ENCODE data around the gene RAB36.

The RAB36 gene

GRCh38 chr22:23123804-23124254 is 21.4 kb upstream of the RAB36 start:
- no peak for TF ChIP-seq TEAD4 (IDR thresholded peaks at IDR 0.05)

GRCh38 chr22:23124611-23125511 is 20.4 kb upstream of the RAB36 start:
- TF ChIP-seq TEAD4 (IDR thresholded peaks at IDR 0.05) = no peak
- TF ChIP-seq FOXM1 (IDR thresholded peaks at IDR 0.05; ENCODE audit: borderline replicate concordance, low read depth) = no peak
- no peak for TF ChIP-seq CREB1 (IDR thresholded peaks at IDR 0.05; ENCODE audit: low read depth)
- TF ChIP-seq CEBPB (IDR thresholded peaks at IDR 0.05) = no peak
- no peak for TF ChIP-seq REST (IDR thresholded peaks at IDR 0.05; ENCODE audit: low read depth)
- TF ChIP-seq, protein P1, sequence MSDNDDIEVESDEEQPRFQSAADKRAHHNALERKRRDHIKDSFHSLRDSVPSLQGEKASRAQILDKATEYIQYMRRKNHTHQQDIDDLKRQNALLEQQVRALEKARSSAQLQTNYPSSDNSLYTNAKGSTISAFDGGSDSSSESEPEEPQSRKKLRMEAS (IDR thresholded peaks at IDR 0.05) = no peak
- no peak for TF ChIP-seq ZBTB7A (IDR thresholded peaks at IDR 0.05; ENCODE audit: low read depth)
- no peak for TF ChIP-seq TAF1 (IDR thresholded peaks at IDR 0.05; ENCODE audit: low read depth)
- no peak for TF ChIP-seq NFIC (IDR thresholded peaks at IDR 0.05)
- no peak for TF ChIP-seq TCF12 (IDR thresholded peaks at IDR 0.05; ENCODE audit: low read depth)
- TF ChIP-seq, protein P2, sequence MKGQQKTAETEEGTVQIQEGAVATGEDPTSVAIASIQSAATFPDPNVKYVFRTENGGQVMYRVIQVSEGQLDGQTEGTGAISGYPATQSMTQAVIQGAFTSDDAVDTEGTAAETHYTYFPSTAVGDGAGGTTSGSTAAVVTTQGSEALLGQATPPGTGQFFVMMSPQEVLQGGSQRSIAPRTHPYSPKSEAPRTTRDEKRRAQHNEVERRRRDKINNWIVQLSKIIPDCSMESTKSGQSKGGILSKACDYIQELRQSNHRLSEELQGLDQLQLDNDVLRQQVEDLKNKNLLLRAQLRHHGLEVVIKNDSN (IDR thresholded peaks at IDR 0.05) = no peak
- no peak for TF ChIP-seq EGR1 (IDR thresholded peaks at IDR 0.05)
- no peak for TF ChIP-seq YY1 (IDR thresholded peaks at IDR 0.05; ENCODE audit: low read depth)
- no peak for TF ChIP-seq RAD21 (IDR thresholded peaks at IDR 0.05; ENCODE audit: low read depth)
- TF ChIP-seq EP300 (IDR thresholded peaks at IDR 0.05; ENCODE audit: borderline replicate concordance) = no peak

DNA sequence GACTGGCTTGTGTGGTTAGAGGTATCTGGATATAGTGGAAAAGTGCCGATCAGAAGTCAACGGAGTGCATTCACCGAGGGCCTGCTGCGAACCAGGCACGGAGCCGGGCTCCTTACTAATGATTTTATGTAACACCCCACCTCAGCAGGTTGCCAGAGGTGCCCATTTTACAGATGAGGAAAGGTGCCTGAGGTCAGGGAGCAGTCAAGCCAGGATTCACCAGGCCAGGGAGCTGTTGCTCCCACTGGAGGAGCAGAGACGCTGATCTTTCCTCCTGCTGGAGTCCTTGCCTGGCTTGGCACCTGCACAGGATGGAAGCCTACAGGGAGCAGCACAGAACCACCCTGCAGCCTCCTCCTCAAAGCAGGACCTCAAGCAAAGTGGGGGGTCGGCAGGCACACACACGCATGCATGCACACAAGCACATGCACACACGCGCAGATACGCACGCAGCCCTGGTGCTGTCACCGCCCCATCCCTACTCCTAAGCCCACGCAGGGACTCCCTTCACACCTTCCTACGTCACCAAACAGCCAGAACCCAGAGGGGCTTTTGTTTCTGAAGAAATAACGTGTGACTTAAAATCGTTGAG is 19.7 kb upstream of the RAB36 start:
- TF ChIP-seq ZBTB7A (IDR thresholded peaks at IDR 0.05; ENCODE audit: low read depth) (no peak), FOXM1 (IDR thresholded peaks at IDR 0.05; ENCODE audit: borderline replicate concordance, low read depth) (no peak), TEAD4 (IDR thresholded peaks at IDR 0.05) (no peak), TAF1 (IDR thresholded peaks at IDR 0.05; ENCODE audit: low read depth) (no peak), CREB1 (IDR thresholded peaks at IDR 0.05; ENCODE audit: low read depth) (no peak)
- TF ChIP-seq, protein P2 (IDR thresholded peaks at IDR 0.05) = no peak

- TF ChIP-seq TCF12 (IDR thresholded peaks at IDR 0.05; ENCODE audit: low read depth) (no peak), CEBPB (IDR thresholded peaks at IDR 0.05) (no peak), NFIC (IDR thresholded peaks at IDR 0.05) (peak; percentile 45; the same call in 1 of the 2 replicates), REST (IDR thresholded peaks at IDR 0.05; ENCODE audit: low read depth) (no peak)
- TF ChIP-seq, protein P2 (IDR thresholded peaks at IDR 0.05) = peak; percentile 35; the same call in 1 of the 2 replicates
Observed at GRCh38 chr22:23126165-23127054, 18.9 kb upstream of the RAB36 start.

DNA sequence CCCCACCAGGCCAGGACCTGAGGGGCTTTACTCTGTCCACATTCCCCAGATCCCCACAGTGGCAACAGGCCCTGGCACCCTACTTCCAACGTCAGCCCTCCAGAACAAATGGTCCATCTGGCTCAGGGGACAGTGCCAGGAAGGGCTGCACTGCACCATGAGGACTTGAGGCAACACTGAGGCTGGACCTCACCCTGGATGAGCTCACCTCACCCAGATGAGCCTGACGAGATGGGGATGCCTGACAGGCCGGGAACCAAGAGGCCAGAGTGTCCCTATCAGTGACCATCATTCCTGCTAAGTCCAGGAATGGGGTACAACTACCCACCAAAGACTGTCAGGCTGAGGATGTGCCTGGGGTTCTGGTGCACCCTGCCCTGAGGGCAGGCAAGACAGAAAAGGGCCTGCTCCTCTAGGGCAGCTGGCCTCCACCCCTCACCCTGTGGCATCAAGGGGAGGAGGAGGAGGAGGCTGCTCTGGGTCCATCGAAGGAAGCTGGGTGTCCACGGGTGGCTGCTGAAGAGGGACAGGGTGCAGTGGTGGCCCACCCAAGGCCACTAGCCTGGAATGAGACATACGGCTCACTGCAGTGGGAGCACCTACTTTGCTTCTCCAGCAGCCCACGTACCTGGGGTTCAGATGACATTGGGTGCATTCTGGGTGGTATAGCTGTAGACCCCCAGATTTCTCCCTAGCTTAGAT is 18.1 kb upstream of the RAB36 start:
- no peak for TF ChIP-seq YY1 (IDR thresholded peaks at IDR 0.05; ENCODE audit: low read depth)
- TF ChIP-seq TCF12 (IDR thresholded peaks at IDR 0.05; ENCODE audit: low read depth) = no peak
- TF ChIP-seq TEAD4 (IDR thresholded peaks at IDR 0.05) = no peak
- TF ChIP-seq ZBTB7A (IDR thresholded peaks at IDR 0.05; ENCODE audit: low read depth) = no peak
- no peak for TF ChIP-seq REST (IDR thresholded peaks at IDR 0.05; ENCODE audit: low read depth)
- no peak for TF ChIP-seq CEBPB (IDR thresholded peaks at IDR 0.05)
- TF ChIP-seq CREB1 (IDR thresholded peaks at IDR 0.05; ENCODE audit: low read depth) = no peak
- TF ChIP-seq EP300 (IDR thresholded peaks at IDR 0.05; ENCODE audit: borderline replicate concordance) = no peak
- TF ChIP-seq FOXM1 (IDR thresholded peaks at IDR 0.05; ENCODE audit: borderline replicate concordance, low read depth) = no peak
